Stimulated activated CD8-positive, alpha-beta memory T cell treated with anti-CD3 and anti-CD28 coated beads, Interleukin-7, amount 100 ng/mL, for 4 hours (primary cell): ENCODE results near the gene ERFL.
"Not testable (repeated sequence)": the region's sequence is repeated elsewhere in the genome, so short reads cannot be mapped to it uniquely, and the experiment has no call there.

ENCODE experiments used
- DNase-seq, 2 donors: peaks; one replicate each; pipeline ENCODE4 v3.0.0-alpha.2; 2020; ENCODE audit warnings: low read depth in 2 of 2

The ERFL gene

GRCh38 chr19:41941410-41942202 lies 13.4 kb upstream of the ERFL start:
- DNase-seq = no peak

- DNase-seq = no peak
Observed at GRCh38 chr19:41940731-41941409, 12.6 kb upstream of the ERFL start.

DNA sequence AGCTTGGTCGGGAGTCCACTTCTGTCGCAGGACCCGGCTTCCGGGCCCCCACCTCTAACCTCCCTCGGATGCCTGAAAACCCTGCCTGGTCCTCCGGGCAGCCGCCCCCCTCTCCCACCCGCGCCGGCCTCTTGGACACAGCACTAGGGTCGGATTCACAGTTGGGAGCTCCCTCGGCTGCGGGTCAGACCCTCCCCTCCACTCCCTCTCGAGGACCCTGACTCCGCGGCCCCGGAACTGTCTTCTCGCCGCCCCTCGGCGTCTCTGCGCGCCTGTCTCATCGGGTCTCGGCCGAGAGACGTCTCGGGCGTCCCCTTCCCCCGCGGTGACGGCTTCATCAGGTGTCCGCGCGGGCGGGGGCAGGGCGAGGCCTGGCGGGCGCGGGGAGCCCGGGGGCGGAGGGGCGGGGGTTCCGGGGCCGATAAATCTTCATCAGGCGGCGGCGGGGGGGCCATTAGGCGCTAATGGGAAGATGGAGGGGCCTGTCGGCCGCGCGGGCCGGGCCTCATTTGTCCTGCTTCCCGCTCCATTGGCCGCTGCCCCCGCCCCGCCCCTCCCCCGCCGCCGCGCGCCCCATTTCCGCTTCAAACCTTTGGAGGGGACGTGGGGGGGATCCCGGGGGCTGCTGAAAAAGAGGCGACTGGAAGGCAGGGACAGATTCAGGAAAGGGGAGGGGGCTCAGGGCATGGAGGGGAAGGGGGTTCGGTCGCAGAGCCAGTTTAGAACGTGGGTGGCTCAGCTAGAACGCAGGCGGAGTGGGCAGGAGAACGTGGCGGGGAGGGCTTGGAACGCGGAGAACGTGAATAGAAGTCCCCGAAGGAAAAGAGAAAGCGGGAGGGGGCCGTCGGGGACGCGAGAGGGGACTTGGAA lies 11.8 kb upstream of the ERFL start:
- peak in 1 of 2 donors; percentile 68 for DNase-seq

DNA sequence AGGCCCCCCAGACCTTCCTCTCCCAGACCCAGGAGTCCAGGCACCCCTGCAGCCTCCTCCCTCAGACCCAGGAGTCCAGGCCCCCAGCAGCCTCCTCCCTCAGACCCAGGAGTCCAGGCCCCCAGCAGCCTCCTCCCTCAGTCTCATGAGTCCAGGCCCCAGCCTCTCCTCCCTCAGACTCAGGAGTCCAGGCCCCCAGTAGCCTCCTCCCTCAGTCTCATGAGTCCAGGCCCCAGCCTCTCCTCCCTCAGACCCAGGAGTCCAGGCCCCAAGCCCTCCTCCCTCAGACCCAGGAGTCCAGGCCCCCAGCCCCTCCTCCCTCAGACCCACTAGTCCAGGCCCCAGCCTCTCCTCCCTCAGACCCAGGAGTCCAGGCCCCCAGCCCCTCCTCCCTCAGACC lies 11.0 kb upstream of the ERFL start:
- not testable (repeated sequence) for DNase-seq

DNA sequence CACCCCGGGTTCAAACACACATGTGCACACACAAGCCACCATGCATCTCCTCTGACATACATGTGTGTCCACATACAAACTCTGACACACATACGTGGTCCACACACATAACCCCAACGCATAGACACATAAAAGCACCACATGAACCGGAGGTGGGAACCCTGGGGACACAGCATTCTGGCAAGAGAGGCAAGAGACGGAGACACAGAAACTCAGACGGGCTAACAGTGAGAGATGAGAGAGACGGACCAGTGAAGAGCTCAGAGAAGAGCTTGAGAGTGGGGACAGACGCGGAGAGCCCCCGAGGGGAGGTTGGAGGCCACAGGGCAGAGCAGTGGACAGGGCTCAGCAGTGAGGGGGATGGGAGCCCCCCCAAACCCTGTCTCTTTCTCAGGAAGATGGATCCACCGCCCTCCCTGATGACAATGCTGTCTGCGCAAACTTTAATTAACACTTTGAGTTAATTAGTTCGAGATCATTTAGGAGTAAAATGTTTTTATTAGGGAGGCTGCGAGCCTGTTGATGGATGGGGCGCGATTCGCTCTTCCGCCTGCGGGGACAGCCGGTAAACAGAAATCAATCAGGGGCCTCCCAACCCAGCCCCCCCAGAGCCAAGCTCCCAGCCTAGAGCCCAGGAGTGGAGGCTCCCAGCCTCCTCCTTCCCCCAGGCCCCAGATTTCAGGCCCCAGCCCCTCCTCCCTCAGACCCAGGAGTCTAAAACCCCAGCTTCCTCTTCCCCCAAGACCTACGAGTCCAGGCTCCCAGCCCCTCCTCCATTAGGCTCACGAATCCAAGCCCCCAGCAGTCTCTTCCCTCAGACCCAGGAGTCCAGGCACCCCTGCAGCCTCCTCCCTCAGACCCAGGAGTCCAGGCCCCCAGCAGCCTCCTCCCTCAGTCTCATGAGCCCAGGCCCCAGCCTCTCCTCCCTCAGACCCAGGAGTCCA lies 9.5 kb upstream of the ERFL start:
- no peak for DNase-seq

GRCh38 chr19:41936961-41937360 lies 8.7 kb upstream of the ERFL start:
- DNase-seq = no peak

GRCh38 chr19:41936416-41936850 lies 8.2 kb upstream of the ERFL start:
- peak in 1 of 2 donors; percentile 55 for DNase-seq

DNA sequence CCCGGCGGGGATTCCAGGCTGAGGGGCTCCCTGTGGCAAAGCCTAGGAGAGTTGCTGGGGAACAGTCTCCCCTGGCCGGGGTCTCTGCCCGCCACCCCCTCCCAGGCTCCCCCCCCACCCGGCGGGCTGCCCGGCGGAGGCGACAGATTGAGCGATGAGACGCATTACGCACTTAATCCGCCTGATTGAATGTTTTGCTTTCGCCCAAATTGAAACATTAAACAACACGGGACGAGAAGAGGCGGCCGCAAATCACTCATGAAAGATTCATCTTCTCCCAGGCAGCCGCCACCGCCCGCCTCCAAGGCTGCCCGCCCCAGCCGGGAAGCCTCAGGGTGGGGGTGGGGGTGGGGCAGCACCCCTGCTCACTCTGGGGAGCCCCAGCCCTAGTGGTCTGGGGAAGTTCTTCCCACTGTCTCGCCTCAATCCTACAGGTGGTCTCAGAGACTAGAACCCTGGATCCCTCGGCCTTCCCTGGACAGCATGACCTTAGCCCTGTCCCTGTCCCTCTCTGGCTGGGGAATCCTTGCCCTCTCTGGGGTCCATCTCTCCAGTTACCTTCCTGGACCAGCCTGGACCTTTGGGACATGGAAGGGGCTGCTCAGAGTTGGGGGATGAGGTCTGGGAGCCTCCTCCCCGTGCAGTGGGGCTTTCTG lies 7.6 kb upstream of the ERFL start:
- no peak for DNase-seq

DNA sequence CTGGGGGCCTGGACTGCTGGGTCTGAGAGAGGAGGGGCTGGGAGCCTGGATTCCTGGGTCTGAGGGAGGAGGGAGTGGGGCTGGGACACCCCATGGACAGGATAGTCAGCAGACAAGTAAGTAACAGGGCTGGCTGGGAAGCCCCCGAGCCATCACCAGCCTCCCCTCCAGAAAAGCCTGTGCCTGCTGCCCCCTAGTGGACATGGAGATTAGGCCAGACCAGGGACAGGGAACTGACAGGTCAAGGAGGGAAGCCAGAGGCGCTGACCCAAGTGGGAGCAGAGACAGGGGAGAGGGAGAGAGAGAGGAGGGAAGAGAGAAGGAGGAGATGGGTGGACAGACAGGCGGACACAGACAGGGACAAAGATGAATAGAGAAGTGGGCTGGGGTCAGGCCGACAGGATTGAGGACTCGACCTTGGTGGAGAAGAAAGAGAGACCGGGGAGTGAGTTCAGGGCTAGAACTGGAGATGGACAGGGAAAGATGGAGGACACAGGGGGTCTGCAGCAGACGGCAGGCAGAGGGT lies 6.7 kb upstream of the ERFL start:
- DNase-seq = peak; percentile 61 to 64

DNA sequence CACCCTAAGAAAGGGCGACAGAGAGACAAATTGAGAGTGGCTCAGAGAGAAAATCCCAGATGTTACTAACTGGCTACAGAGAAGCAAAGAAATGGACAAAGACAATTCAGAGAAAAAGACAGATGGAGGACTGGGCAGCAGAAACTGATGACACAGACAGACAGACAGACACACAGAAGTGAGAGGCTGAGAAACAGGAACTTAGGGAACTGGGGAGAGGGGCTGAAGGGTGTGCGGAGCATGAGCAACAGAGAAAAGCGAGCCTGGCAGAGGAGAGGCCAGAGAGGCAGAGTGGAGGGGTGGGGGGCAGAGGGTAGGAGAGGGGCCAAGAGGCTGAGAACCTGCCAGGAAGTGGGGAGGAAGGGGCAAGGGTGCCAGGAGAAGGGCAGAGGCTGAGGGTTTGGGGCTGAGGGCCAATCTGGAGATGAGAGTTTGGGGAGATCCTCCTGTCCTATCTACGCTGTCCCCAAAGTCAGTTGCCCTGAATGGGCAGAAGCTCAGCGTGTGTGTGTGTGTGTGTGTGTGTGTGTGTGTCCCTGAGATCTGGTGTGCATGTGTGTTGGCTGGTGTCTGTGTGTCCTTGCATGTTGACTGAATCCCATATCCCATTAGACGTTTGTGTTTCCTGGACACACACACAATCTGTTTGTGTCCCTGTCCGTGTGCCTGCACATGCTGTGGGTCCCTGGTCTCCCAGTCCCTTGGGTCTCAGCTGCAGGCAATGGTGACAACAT lies 5.6 kb upstream of the ERFL start:
- no peak for DNase-seq

- no peak for DNase-seq
Observed at GRCh38 chr19:41932720-41933332, 4.6 kb upstream of the ERFL start.

DNA sequence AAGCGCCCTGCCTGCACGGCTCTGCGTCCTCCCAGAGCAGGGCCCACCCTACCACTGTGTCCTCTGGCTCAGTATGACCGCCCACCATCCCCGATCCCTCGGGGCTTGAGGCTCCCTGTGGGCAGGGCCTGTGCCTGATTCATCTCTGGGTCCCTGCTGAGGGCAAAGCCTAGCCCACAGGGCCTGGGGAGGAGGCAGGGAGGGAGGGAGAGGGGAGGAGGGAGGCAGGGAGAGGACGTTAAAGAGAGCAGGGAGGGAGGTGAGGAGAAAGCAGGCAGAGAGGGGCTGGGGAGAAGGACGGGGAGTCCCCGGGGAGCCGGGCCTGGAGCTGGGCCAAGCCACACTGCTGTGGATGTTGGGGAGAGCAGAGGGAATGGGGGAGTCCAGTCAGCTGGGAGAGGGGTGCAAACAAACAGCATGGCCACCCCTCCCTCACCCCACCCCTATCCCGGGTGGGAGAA lies 4.0 kb upstream of the ERFL start:
- DNase-seq = no peak

- DNase-seq = no peak
Observed at GRCh38 chr19:41930926-41931592, 2.8 kb upstream of the ERFL start.

DNA sequence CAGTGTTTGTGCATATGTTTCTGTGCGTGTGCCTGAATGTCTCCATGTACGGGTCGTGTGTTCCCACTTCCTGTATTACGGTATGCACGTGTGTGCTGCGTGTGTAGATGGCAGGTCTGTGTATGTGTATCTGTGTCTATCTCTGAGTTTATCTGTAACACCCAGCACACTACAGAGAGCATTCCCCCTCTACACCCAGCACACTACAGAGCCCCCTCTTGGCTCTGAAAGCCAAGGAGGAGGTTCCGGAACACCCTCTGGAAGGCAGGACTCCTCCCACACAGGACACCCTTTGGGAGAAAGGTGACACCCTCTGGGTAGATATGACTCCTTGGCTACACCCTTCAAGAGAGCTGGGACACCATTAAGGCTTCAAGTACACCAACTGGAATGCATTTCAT lies 2.1 kb upstream of the ERFL start:
- no peak for DNase-seq

- no peak for DNase-seq
Observed at GRCh38 chr19:41929536-41930071, 1.4 kb upstream of the ERFL start.

GRCh38 chr19:41928754-41929535 lies 696 bp upstream of the ERFL start:
- DNase-seq = no peak

DNA sequence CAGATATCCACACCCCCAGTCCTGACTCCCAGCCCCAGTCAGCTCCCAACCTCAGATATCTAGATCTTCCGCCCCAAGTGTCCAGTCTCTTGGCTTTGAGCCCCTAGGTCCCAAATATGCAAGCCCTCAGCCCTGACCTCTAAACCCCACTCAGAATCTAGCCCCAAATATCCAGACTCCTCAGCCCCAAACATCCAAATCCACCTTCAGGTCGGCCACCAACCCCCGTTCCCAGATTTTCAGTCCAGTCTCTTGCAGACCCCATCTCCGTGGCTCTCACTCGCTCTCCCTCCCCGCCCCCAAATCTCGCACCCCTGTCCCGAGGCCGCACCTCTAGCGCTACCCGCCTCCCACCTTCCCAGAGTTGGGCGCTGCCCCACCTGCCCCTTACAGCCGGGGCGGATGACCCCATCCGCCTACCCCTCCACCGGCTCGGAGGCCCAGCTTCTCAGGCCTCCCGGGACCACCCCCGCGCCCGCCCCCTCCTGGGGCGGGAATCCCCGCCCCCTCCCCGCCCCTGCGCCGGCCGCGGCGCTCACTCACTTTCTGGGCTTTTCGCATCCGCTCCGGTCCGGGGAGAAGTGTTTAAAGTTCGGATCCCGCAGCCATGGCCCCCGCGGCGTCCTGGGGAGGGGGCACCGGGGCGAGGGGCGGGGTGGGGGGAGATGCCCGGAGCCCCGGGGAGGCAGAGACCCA lies 604 bp downstream of the ERFL start:
- peak in 1 of 2 donors; percentile 42 for DNase-seq
